Ascending aorta (tissue), 2 donors: ENCODE measurements around the gene VEGFB. TPM values are rescaled to one million over a fixed set of nuclear protein-coding genes. Genes with fewer than 3 reads are reported as not detected.

Source experiments
- DNase-seq, 2 donors: peaks; one replicate each; pipeline ENCODE4 v3.0.0-alpha.2; 2019; ENCODE audit warnings: low spot score in 2 of 2
- H3K27ac ChIP-seq, 2 donors: fragments of 200-600 bp; sonication (generic); one replicate each; pipeline ENCODE4 v1.5.1; 2016 to 2017; ENCODE audit warnings: mild to moderate bottlenecking in 1 of 2
- H3K27me3 ChIP-seq: fragments of 200-600 bp; sonication (generic); one replicate; pipeline ENCODE4 v1.5.1; 2017
- H3K36me3 ChIP-seq, 2 donors: fragments of 200-600 bp; sonication (generic); one replicate each; pipeline ENCODE4 v1.5.1; 2016
- H3K4me1 ChIP-seq, 2 donors: fragments of 200-600 bp; sonication (generic); one replicate each; pipeline ENCODE4 v1.5.1; 2016 to 2017; ENCODE audit warnings: mild to moderate bottlenecking in 1 of 2
- H3K4me3 ChIP-seq, 2 donors: fragments of 200-600 bp; sonication (generic); one replicate each; pipeline ENCODE4 v1.5.1; 2016 to 2017; ENCODE audit warnings: mild to moderate bottlenecking in 1 of 2
- H3K9me3 ChIP-seq, 2 donors: fragments of 200-600 bp; sonication (generic); one replicate each; pipeline ENCODE4 v1.5.1; 2016
- CTCF ChIP-seq, 3 experiments: fragments of 200-600 bp in 2 of 3; fragments of 450-650 bp in 1 of 3; sonication (generic) in 2 of 3; IDR thresholded peaks; one replicate each; pipeline ENCODE4 v1.5.1; 2016 to 2019; ENCODE audit warnings: antibody characterized with exemption in 3 of 3, mild to moderate bottlenecking in 1 of 3, moderate library complexity in 1 of 3
- intact Hi-C: fragments of 100-400 bp; cut with DNase I; formaldehyde crosslinking; loops from one replicate; pipeline ENCODE4 v1.15.1; 2023
- total RNA-seq: library from RNA; depleted of rRNA; stranded (reverse); fragments of >200 nt; gene quantifications from one replicate; pipeline ENCODE4 v1.1.0, GENCODE V29; 2016

The VEGFB gene
- total RNA-seq, 1 donor from 2014 or later, result 188 TPM

- intact Hi-C loops, result loop anchor here (2.0 to 5.0 kb wide), 2 partner anchors 40 to 76 kb away; partner anchors contain the start of genes CATSPERZ and STIP1
- peak overlapping the region; percentile 61 to 77 for H3K4me3 ChIP-seq
- no peak for TF ChIP-seq CTCF (IDR thresholded peaks at IDR 0.05)
- peak; percentile 44 to 80 for DNase-seq
- H3K27me3 ChIP-seq, result no peaks in the 10 kb centered on the region
- H3K9me3 ChIP-seq, result no peaks in the 10 kb centered on the region
- H3K27ac ChIP-seq, result peak overlapping the region; percentile 88 to 89
- peaks cover 7 to 35% of the 10 kb centered on the region in 2 donors for H3K4me1 ChIP-seq
- H3K36me3 ChIP-seq, result no peaks in the 10 kb centered on the region
These were observed 7.8 kb upstream of the VEGFB start for GRCh38 chr11:64226507-64227051.

GRCh38 chr11:64227405-64227956 lies 6.9 kb upstream of the VEGFB start:
- no peak for TF ChIP-seq CTCF (IDR thresholded peaks at IDR 0.05)
- no peaks in the 10 kb centered on the region for H3K27me3 ChIP-seq
- H3K4me3 ChIP-seq, result peak overlapping the region; percentile 61 to 77
- H3K9me3 ChIP-seq, result no peaks in the 10 kb centered on the region
- H3K27ac ChIP-seq, result peak overlapping the region; percentile 88 to 89
- intact Hi-C loops, result loop anchor here (2.0 to 5.0 kb wide), 2 partner anchors 41 to 75 kb away; partner anchors contain the start of genes CATSPERZ and STIP1
- no peaks in the 10 kb centered on the region for H3K36me3 ChIP-seq
- peak in 1 of 2 donors; percentile 62 for DNase-seq
- peaks cover 7 to 36% of the 10 kb centered on the region in 2 donors for H3K4me1 ChIP-seq

- Histone ChIP-seq H3K9me3 (no peaks in the 10 kb centered on the region), H3K4me3 (peak overlapping the region; percentile 62 to 72), H3K27me3 (no peaks in the 10 kb centered on the region), H3K36me3 (no peaks in the 10 kb centered on the region), H3K27ac (peak overlapping the region; percentile 90 to 91), H3K4me1 (peaks cover 7 to 43% of the 10 kb centered on the region in 2 donors)
- TF ChIP-seq CTCF (IDR thresholded peaks at IDR 0.05), result no peak
- peak in 1 of 2 donors; percentile 64 for DNase-seq
- intact Hi-C loops, result loop anchor here (5.0 kb wide), 1 partner anchor 73 kb away; the partner anchor contains the start of gene CATSPERZ
These were observed 5.2 kb upstream of the VEGFB start for GRCh38 chr11:64229090-64229743.

- no peaks in the 10 kb centered on the region for H3K9me3 ChIP-seq
- TF ChIP-seq CTCF (IDR thresholded peaks at IDR 0.05), result no peak
- H3K27me3 ChIP-seq, result no peaks in the 10 kb centered on the region
- peaks cover 7 to 42% of the 10 kb centered on the region in 2 donors for H3K4me1 ChIP-seq
- no peaks in the 10 kb centered on the region for H3K36me3 ChIP-seq
- intact Hi-C loops, result loop anchor here (1.0 to 5.0 kb wide), 2 partner anchors 44 to 73 kb away; partner anchors contain the start of gene CATSPERZ
- H3K4me3 ChIP-seq, result peak overlapping the region; percentile 62 to 72
- DNase-seq, result peak in 1 of 2 donors; percentile 63
- peak overlapping the region; percentile 90 to 91 for H3K27ac ChIP-seq
These were observed 4.6 kb upstream of the VEGFB start for GRCh38 chr11:64229744-64230170.

GRCh38 chr11:64230171-64230984 lies 4.0 kb upstream of the VEGFB start, which contains the start of gene DNAJC4:
Gene DNAJC4 (plus strand): TSS chr11:64230548. CDS start chr11:64230855, 307 bp downstream.
- intact Hi-C loops, result loop anchor here (1.0 kb wide), 1 partner anchor 45 kb away; no protein-coding TSS in a partner anchor

More at GRCh38 chr11:64230171-64230984, 4.0 kb upstream of the VEGFB start, which contains the start of gene DNAJC4:
- Histone ChIP-seq H3K27me3 (no peaks in the 10 kb centered on the region), H3K4me3 (peak within 1 kb of the TSS; percentile 62 to 72), H3K27ac (peak within 1 kb of the TSS; percentile 90 to 91), H3K9me3 (no peaks in the 10 kb centered on the region), H3K4me1 (peaks cover 8 to 42% of the 10 kb centered on the region in 2 donors), H3K36me3 (no peaks in the 10 kb centered on the region)
- DNase-seq, result peak; percentile 78 to 95
- TF ChIP-seq CTCF (IDR thresholded peaks at IDR 0.05), result no peak
